Activated CD4-positive, alpha-beta T cell treated with anti-CD3 and anti-CD28 coated beads, Interleukin-2, amount 50 U/mL, for 4 hours (primary cell): ENCODE results near the gene PCDHGA1.
"Not testable (repeated sequence)": the region's sequence is repeated elsewhere in the genome, so short reads cannot be mapped to it uniquely, and the experiment has no call there.

Experiments used
- DNase-seq, 2 experiments: peaks; one replicate each; pipeline ENCODE4 v3.0.0-alpha.2; 2020

PCDHGA1 gene

DNA sequence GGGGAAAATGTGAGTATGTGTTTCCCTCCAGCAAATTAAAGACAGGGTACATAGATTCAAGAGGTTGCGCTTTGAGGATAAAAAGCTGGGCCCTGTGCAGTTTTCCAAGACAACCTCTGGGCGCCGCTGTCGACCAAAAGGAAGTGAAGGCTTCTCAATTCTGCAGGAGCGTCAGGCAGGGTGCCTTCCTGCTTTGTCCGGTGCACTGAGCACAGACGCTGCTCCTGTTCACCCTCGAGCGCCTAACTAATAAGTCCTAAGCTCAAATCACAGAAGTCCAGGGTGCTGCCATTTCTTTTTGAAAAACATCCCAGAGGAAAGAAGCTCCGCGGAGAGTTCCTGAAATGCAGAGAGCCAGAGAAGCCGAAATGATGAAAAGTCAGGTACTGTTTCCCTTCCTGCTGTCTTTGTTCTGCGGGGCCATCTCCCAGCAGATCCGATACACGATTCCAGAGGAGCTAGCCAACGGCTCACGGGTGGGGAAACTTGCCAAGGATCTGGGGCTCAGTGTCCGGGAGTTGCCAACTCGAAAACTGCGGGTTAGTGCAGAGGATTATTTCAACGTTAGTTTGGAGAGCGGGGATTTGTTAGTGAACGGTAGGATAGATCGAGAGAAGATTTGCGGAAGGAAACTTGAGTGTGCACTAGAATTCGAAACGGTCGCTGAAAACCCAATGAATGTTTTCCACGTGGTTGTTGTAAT lies 19.8 kb downstream of the PCDHGA1 start, which contains the start of gene PCDHGB1:
Gene PCDHGB1, plus strand, starts transcription at position 183 of the 703 bp plus-strand sequence. Its CDS starts 162 bp downstream, at position 345.
- peak in 1 of 2 experiments; percentile 8 for DNase-seq

GRCh38 chr5:141351591-141351990 lies 21.3 kb downstream of the PCDHGA1 start:
- DNase-seq, result no peak

GRCh38 chr5:141354900-141355469 lies 24.7 kb downstream of the PCDHGA1 start, which contains the start of gene PCDHGA4:
TSS of gene PCDHGA4 (plus strand) at chr5:141355021. CDS start at chr5:141355108, 87 bp downstream.
- DNase-seq, result no peak

- no peak for DNase-seq
Measured at GRCh38 chr5:141355641-141356040, 25.3 kb downstream of the PCDHGA1 start.

DNA sequence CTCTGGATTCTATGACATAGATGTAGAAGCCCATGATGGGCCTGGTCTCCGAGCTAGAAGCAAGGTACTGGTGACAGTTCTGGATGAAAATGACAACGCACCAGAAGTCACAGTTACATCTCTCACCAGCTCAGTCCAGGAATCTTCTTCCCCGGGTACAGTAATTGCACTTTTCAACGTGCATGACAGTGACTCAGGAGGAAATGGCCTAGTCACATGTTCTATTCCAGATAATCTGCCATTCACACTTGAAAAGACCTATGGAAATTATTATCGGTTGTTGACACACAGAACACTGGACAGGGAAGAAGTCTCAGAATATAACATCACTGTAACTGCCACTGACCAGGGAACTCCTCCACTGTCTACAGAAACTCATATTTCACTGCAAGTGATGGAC lies 25.8 kb downstream of the PCDHGA1 start:
- DNase-seq, result no peak

DNA sequence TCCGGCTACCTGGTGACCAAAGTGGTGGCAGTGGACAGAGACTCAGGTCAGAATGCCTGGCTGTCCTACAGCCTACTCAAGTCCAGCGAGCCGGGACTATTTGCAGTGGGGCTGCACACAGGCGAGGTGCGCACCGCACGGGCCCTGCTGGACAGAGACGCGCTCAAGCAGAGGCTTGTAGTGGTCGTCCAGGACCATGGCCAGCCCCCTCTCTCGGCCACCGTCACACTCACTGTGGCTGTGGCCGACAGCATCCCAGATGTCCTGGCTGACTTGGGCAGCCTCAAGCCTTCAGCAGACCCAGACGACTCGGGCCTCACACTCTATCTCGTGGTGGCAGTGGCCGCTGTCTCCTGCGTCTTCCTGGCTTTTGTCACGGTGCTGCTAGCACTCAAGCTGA lies 26.6 kb downstream of the PCDHGA1 start:
- no peak for DNase-seq

DNA sequence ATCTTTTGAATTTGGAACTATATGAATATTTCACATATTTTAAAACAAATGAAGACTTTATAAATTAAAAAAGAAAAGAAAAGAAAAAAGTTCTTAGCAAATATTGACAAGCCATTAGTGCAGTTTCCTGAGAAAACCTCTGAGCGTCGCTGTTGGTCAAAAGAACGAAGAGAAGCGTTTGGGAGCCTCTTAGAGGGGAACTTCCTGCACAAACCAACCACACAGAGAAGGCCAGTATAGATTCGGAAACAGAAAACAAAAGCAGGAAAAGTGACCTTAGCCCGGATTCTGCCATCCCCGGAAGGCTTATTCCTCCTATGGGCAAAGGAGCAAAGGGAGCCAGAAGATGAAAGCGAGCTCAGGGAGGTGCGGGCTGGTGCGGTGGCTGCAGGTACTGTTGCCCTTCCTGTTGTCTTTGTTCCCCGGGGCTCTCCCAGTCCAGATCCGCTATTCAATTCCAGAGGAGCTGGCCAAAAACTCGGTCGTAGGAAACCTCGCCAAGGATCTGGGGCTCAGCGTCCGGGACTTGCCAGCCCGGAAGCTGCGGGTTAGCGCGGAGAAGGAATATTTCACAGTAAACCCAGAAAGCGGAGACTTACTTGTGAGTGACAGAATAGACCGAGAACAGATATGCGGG lies 29.6 kb downstream of the PCDHGA1 start, which contains the start of gene PCDHGB2:
Gene PCDHGB2, plus strand, starts transcription at position 205 of the 637 bp plus-strand sequence. Its CDS starts 142 bp downstream, at position 347.
- no peak for DNase-seq

DNA sequence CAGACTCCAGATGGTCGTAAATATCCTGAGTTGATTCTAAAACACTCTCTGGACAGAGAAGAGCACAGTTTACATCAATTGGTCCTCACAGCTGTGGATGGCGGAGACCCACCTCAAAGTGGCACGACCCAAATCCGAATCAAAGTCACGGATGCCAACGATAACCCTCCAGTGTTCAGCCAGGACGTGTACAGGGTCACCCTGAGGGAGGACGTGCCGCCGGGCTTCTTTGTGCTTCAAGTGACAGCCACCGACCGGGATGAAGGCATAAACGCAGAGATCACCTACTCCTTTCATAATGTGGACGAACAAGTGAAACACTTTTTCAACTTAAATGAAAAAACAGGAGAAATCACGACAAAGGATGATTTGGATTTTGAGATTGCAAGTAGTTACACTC lies 30.4 kb downstream of the PCDHGA1 start:
- no peak for DNase-seq

GRCh38 chr5:141362719-141363118 lies 32.4 kb downstream of the PCDHGA1 start:
- DNase-seq, result no peak

DNA sequence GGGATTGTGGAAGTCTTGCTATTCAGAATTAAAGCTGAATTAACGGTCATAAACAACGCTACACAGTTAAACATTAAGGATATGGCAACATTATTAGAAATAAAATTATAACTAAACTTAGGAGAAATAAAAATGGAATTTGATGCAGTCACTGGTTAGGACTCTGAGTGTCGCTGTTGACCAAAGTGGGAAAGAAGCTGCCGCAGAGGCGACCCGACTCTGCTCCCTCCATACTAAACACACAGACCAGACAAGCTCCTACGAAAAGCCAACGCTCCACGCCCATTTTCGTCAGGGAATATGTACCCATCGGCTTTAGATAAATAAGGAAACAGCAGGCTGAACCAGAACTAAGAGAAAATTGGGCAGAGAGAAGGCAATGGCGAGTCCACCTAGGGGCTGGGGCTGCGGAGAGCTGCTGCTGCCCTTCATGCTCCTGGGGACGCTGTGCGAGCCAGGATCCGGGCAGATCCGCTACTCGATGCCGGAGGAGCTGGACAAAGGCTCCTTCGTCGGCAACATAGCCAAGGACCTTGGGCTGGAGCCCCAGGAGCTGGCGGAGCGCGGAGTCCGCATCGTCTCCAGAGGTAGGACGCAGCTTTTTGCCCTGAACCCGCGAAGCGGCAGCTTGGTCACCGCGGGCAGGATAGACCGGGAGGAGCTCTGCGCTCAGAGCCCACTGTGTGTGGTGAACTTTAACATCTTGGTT lies 33.8 kb downstream of the PCDHGA1 start, which contains the start of gene PCDHGA5:
Gene PCDHGA5, plus strand, starts transcription at position 211 of the 709 bp plus-strand sequence. Its CDS starts 169 bp downstream, at position 380.
- no peak for DNase-seq

- DNase-seq, result no peak
Measured at GRCh38 chr5:141366016-141366896, 35.9 kb downstream of the PCDHGA1 start.

- DNase-seq, result peak in 1 of 2 experiments; percentile 25
Measured at GRCh38 chr5:141369994-141370848, 39.9 kb downstream of the PCDHGA1 start, which contains the start of gene PCDHGB3. TSS of gene PCDHGB3 (plus strand) at chr5:141370242. CDS start at chr5:141370395, 153 bp downstream.

- DNase-seq, result no peak
Measured at GRCh38 chr5:141371572-141372475, 41.5 kb downstream of the PCDHGA1 start.

DNA sequence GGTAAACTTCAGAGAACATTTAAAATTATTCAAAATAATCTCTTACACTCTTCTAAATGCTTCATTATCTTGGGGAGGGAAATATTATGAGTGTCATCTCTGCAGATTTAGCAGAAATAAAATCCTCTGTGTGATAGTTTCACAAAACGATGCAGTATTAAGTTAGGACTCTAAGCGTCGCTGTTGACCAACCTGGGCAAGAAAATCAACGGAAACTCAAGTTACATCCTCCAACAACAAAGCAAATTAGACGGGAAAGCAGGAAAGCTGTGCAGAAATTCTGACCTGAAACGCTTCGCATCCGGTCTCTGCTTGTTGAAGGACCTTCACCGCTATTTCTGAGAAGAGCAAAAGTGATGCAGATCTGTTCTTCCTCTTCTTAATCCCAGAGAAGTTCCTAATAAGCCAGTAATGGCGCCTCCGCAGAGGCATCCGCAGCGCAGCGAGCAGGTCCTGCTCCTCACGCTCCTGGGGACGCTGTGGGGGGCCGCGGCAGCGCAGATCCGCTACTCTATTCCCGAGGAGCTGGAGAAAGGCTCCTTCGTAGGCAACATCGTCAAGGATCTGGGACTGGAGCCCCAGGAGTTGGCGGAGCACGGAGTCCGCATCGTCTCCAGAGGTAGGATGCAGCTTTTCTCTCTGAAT lies 43.5 kb downstream of the PCDHGA1 start, which contains the start of gene PCDHGA6:
Gene PCDHGA6, plus strand, starts transcription at position 219 of the 645 bp plus-strand sequence. Its CDS starts 193 bp downstream, at position 412.
- no peak for DNase-seq

- no peak for DNase-seq
Measured at GRCh38 chr5:141374627-141375026, 44.3 kb downstream of the PCDHGA1 start.

- not testable (repeated sequence) for DNase-seq
Measured at GRCh38 chr5:141375444-141376155, 45.3 kb downstream of the PCDHGA1 start.

- DNase-seq, result no peak
Measured at GRCh38 chr5:141382469-141383294, 52.4 kb downstream of the PCDHGA1 start, which contains the start of gene PCDHGA7. TSS of gene PCDHGA7 (plus strand) at chr5:141382742. CDS start at chr5:141382900, 158 bp downstream.
